Measurements from ENCODE around the gene DHH.
"Not testable (repeated sequence)": the region's sequence is repeated elsewhere in the genome, so short reads cannot be mapped to it uniquely, and the experiment has no call there.

DHH gene

GRCh38 chr12:49094160-49094974, at the start of gene DHH:
Gene DHH (minus strand): TSS chr12:49094801. CDS start chr12:49094512, 289 bp downstream.
- peak; percentile 27 for DNase-seq

DNA sequence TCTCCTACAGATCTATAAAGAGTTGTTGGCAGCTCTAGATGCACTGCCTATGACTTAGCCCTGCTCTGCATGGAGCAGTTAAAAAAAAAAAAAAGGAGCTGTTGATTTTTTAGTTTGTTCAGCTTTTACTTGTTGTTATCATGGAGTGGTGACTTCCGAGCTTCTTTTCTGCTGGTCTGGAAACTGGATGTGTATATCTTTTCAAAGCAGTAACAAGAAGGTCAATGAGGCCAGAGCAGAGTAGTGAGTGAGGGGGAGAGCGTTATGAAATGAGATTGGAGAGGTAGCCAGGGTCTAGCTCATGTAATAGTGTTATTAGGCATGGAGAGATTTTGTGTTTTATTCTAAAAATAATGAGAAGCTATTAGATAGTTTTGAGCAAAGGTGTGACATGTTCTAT, 49.8 kb upstream of the DHH start:
- no peak for DNase-seq

GRCh38 chr12:49138999-49139398, 44.4 kb upstream of the DHH start:
- DNase-seq, result no peak

- DNase-seq, result no peak
These were observed 44.0 kb upstream of the DHH start for GRCh38 chr12:49138587-49138986.

DNA sequence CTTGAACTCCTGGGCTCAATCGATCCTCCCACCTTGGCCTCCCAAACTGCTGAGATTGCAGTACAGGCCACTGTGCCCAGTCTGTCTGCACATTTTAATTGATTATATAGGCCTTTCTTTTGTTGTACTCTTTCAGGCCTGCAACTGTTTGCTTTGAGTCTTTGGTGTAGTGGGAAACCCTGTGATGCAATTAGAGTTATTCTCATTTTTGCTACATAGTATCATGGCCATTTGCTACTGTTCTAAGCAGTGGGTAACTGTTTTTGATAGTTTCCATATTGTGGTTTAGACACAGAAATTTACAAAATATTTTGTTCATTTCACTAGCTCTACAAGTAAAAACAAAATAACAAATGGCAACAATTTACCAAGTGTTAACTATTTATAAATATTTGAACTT, 42.9 kb upstream of the DHH start:
- DNase-seq, result no peak

GRCh38 chr12:49136997-49137396, 42.4 kb upstream of the DHH start:
- not testable (repeated sequence) for DNase-seq

GRCh38 chr12:49133590-49133989, 39.0 kb upstream of the DHH start:
- DNase-seq, result no peak

DNA sequence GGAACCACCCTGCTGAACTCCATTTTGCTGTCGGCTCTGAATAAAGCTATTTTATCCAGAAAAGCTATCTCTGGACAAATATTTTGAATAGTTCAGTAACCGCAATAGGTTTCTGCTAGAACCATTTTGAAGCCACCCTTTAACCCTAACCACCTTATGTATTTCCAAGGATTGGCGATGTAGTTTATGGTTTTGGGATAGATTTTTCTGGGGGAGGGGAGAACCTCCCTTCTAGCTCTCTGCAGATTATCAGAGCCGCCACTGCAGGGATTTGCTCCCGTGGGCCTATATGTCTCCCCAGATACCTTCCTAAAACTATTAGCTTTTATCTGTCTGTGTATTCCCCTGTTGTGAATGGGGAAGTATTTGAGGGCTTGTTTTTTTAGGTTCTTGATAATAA, 38.4 kb upstream of the DHH start:
- DNase-seq, result no peak

GRCh38 chr12:49131894-49132461, 37.4 kb upstream of the DHH start:
- DNase-seq, result peak; percentile 31

- peak; percentile 97 for DNase-seq
These were observed 36.7 kb upstream of the DHH start, which contains the start of gene TUBA1B for GRCh38 chr12:49131051-49131893. Gene TUBA1B (minus strand): TSS chr12:49131395. CDS start chr12:49131300, 95 bp downstream.

- peak; percentile 96 for DNase-seq
These were observed 35.8 kb upstream of the DHH start for GRCh38 chr12:49130151-49131050.

DNA sequence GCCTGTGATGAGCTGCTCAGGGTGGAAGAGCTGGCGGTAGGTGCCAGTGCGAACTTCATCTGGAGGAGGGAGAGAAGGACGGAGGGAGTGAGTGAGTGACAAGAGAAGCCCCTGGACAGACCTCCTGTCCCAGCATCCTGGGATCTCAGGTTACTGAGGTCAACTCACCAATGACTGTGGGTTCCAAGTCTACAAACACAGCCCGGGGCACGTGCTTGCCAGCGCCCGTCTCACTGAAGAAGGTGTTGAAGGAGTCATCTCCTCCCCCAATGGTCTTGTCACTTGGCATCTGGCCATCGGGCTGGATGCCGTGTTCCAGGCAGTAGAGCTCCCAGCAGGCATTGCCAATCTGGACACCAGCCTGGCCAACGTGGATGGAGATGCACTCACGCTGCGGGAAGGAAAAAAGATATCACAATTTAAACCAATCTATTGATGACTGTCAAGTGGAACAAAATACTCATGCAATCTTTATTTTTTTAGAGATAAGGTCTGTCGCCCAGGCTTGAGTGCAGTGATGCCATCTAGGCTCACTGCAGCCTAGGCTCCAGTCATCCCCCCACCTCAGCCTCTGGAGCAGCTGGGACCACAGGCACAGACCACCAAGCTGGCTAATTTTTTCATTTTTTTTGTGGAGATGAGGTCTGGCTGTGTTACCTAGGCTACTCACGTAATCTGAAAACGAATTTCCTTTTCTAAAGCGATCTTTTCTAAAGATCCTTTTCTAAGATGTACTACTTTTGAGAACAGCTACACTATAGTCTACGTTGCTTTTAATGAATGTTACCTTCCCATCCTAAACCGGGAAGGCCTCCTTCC, 34.9 kb upstream of the DHH start:
- DNase-seq, result no peak

GRCh38 chr12:49127971-49128370, 33.4 kb upstream of the DHH start:
- DNase-seq, result not testable (repeated sequence)

GRCh38 chr12:49126852-49127763, 32.5 kb upstream of the DHH start:
- DNase-seq, result no peak

- peak; percentile 32 for DNase-seq
These were observed 26.6 kb upstream of the DHH start for GRCh38 chr12:49121047-49121696.

GRCh38 chr12:49111206-49111605, 16.6 kb upstream of the DHH start:
- no peak for DNase-seq

GRCh38 chr12:49110464-49111155, 16.0 kb upstream of the DHH start, which contains the start of gene LMBR1L:
Gene LMBR1L (minus strand): TSS chr12:49110847. CDS start chr12:49110555, 292 bp downstream.
- peak; percentile 98 for DNase-seq

DNA sequence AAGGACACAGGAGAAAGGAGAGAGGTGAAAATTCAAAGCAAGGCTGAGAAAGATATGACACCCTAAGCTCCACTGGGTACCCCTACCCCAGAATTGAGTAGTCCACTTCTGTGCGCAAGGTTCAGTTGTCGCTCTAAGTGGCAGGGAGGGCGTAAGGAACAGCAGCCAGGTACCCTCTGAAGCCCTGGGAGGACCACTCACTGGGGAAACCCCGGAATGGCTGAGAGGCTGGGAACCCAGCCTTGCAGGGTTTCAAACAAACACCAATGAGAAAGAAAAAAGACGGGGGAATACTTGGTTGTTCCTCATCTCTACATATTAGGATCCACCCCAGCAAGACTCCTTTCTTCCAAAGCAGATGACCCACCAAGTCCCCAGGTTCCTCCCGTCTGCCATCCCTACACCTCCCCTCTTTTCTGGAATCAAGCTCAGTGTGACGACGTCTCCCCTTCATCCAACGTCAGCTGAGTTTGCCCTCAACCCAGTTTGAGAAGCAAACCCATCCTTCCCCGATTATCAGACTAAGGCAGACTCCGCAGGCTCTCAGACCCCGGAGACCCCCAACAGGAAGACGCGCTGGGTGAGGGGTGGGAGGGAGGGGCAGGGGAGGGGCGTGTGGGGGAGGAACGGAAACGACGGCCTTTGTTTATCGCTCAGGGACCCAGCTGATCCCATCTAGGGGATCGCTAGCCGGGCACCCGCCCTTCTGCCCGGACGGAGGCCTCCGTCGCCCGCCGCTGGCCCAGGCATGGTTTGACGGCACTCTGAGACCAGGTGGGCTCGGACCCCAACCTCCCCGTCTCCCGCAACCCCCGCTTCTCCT, 15.3 kb upstream of the DHH start:
- DNase-seq, result no peak

Measured in NCI-H774 (cell line).